BJ (cell line): Measurements from ENCODE around the gene TTC31. TPM values are rescaled to one million over a fixed set of nuclear protein-coding genes. Genes with fewer than 3 reads are reported as not detected.

Experiments
- CTCF ChIA-PET: fragments of 350-600 bp; formaldehyde crosslinking; extraction: SDS; loops from one replicate; lab custom pipeline; 2021; ENCODE audit warnings: antibody characterized with exemption, inconsistent platforms; lab: Yijun Ruan, JAX
- POLR2A ChIA-PET: fragments of 300-600 bp; sonication (Branson Sonifier 250); formaldehyde crosslinking; extraction: SDS; loops from one replicate; lab custom pipeline; 2021; ENCODE audit warnings: antibody characterized with exemption; lab: Charles Lee
- DNase-seq: peaks from one replicate; pipeline ENCODE4 v3.0.0-alpha.2; 2011; ENCODE audit warnings: low read depth
- H3K27me3 ChIP-seq: 2 replicates; pipeline ENCODE4 v1.6.0; 2011; ENCODE audit warnings: low read length; ENCODE audit not compliant: control insufficient read depth, insufficient read depth
- H3K36me3 ChIP-seq: 2 replicates; pipeline ENCODE4 v1.5.1; 2011; ENCODE audit warnings: low read length; ENCODE audit not compliant: control insufficient read depth, insufficient read depth
- H3K4me3 ChIP-seq: 2 replicates; pipeline ENCODE4 v1.5.1; 2011; ENCODE audit warnings: low read depth, mild to moderate bottlenecking, control low read depth, low read length
- CTCF ChIP-seq: IDR thresholded peaks from 2 replicates; pipeline ENCODE4 v1.5.1; 2011; ENCODE audit warnings: low read depth, mild to moderate bottlenecking, control low read depth, inconsistent platforms, low read length, moderate library complexity; ENCODE audit not compliant: insufficient read depth
- polyA plus RNA-seq: library from polyadenylated mRNA; depleted of rRNA; stranded (reverse); fragments of >200 nt; gene quantifications from 2 replicates; pipeline ENCODE4 v1.2.3, GENCODE V29; 2011

The TTC31 gene
- polyA plus RNA-seq, 1 experiment = 26.0 TPM

GRCh38 chr2:74497777-74498499 is 15.1 kb downstream of the TTC31 start:
- POLR2A ChIA-PET = no interaction called here

GRCh38 chr2:74498500-74499266 is 15.8 kb downstream of the TTC31 start:
- Histone ChIP-seq H3K4me3 (peak overlapping the region; percentile 35), H3K36me3 (peaks cover under 1% of the 10 kb centered on the region; the same call in 1 of the 2 replicates), H3K27me3 (peaks cover 11% of the 10 kb centered on the region)
- TF ChIP-seq CTCF = no peak
- POLR2A ChIA-PET = no interaction called here
- CTCF ChIA-PET = interaction anchor here (1.1 to 2.9 kb wide), 2 partner anchors 16 to 59 kb away, joined by 4 to 13 read pairs; partner anchors contain the start of genes CCDC142 and TTC31
- DNase-seq = no peak

More at GRCh38 chr2:74497777-74498499, 15.1 kb downstream of the TTC31 start:
- no peak for TF ChIP-seq CTCF
- Histone ChIP-seq H3K4me3 (no peak overlapping the region), H3K36me3 (peaks cover 5% of the 10 kb centered on the region), H3K27me3 (peaks cover 11% of the 10 kb centered on the region)
- CTCF ChIA-PET = interaction anchor here (1.1 kb wide), 1 partner anchor 58 kb away, joined by 4 read pairs; no protein-coding TSS in a partner anchor
- DNase-seq = no peak

- TF ChIP-seq CTCF = no peak
- peaks cover 11% of the 10 kb centered on the region for H3K27me3 ChIP-seq
- ChIA-PET CTCF (interaction anchor here (1.1 to 2.9 kb wide), 2 partner anchors 16 to 60 kb away, joined by 4 to 13 read pairs; partner anchors contain the start of genes CCDC142 and TTC31), POLR2A (no interaction called here)
- H3K36me3 ChIP-seq = no peaks in the 10 kb centered on the region
- DNase-seq = no peak
- H3K4me3 ChIP-seq = peak within 1 kb of the TSS; percentile 35
Measured at GRCh38 chr2:74499267-74499939, 16.5 kb downstream of the TTC31 start, which contains the start of gene LBX2. TSS of gene LBX2 (minus strand) at chr2:74499603. CDS start at chr2:74499537, 66 bp downstream.

DNA sequence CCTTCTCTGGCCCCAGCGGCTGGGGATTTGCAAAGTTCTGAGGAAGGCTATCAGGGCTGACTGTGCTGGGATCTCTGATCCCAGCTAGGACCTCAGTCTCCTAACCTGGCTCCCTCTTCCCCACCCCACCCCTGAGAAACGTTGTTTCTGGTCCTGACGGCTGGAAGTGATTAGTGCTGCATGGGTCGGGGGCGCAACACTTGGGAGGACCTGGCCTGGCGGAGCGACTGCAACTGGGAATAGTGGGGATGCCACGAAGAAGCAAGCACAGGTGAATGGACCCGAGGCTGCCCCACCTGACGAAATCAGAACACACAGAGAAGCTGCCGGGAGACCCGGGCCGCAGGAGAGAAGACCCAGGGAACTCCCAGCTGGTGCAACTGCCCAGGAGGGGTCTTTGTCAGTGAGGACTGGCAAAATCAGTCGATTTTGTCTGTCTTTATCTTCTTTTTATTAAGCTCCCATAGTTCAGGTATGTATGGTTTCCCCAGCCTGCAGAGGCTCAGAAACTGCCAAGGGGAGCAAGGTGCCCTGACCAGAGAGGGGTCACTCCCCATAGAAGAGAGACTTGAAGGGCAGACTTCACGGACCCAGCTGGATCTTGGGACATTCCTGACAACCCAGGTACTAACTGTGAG is 17.2 kb downstream of the TTC31 start:
- no peak overlapping the region for H3K4me3 ChIP-seq
- peaks cover 11% of the 10 kb centered on the region for H3K27me3 ChIP-seq
- no peak for TF ChIP-seq CTCF
- ChIA-PET CTCF (interaction anchor here (0.7 to 2.9 kb wide), 3 partner anchors 11 to 87 kb away, joined by 3 to 13 read pairs (median 3); partner anchors contain the start of genes CCDC142 and TTC31), POLR2A (no interaction called here)
- peaks cover 2% of the 10 kb centered on the region for H3K36me3 ChIP-seq
- DNase-seq = no peak
